ENCODE results near the gene ASB18.

ASB18 gene

GRCh38 chr2:236161531-236161930 lies 102.7 kb downstream of the ASB18 start:
- DNase-seq = no peak

GRCh38 chr2:236161082-236161462 lies 103.1 kb downstream of the ASB18 start:
- DNase-seq = no peak

GRCh38 chr2:236160366-236161081 lies 103.7 kb downstream of the ASB18 start:
- DNase-seq = no peak

- no peak for DNase-seq
Observed at GRCh38 chr2:236159778-236160170, 104.4 kb downstream of the ASB18 start.

DNA sequence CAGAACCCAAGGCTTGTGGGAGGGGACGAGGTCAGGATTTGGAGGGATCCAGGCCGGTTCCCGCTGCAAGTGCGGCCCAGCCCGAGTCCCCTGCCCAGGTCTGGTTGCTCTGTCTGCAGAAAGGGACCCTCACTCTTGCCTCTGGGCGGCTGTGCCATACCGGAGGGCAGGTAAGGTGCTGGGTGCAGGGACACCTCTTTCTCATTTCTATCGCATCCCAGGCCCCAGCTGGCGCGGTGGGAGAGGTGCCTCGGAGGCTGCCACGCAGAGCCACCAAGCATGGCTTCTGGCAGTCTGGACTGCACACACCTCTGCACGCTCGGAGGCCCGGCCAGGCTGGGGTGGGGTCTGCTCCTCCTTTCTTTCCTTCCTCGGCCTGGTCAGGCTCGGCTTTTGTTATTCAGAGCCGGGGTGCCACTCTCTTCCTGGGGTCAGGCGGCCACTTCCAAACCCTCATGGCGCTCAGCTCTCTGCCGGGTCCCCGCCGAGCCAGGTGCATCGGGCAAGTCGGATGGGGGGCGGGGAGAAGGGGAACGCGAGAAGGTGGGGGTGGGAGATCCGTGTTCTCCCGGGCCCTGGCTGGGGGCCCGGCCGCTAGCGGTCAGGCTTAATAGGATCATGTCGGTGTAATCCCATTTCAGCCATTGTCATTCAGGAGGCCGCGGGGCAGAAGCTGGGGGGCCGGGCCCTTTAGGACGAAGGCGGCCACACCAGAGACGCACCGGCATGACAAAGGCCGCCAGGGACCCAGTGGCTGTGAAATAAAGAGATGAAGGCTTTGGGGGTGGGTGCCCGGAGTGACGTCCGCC lies 105.0 kb downstream of the ASB18 start:
- no peak for DNase-seq

- no peak for DNase-seq
Observed at GRCh38 chr2:236157815-236158498, 106.2 kb downstream of the ASB18 start.

GRCh38 chr2:236157366-236157765 lies 106.8 kb downstream of the ASB18 start:
- no peak for DNase-seq

GRCh38 chr2:236156860-236157194 lies 107.4 kb downstream of the ASB18 start:
- DNase-seq = no peak

DNA sequence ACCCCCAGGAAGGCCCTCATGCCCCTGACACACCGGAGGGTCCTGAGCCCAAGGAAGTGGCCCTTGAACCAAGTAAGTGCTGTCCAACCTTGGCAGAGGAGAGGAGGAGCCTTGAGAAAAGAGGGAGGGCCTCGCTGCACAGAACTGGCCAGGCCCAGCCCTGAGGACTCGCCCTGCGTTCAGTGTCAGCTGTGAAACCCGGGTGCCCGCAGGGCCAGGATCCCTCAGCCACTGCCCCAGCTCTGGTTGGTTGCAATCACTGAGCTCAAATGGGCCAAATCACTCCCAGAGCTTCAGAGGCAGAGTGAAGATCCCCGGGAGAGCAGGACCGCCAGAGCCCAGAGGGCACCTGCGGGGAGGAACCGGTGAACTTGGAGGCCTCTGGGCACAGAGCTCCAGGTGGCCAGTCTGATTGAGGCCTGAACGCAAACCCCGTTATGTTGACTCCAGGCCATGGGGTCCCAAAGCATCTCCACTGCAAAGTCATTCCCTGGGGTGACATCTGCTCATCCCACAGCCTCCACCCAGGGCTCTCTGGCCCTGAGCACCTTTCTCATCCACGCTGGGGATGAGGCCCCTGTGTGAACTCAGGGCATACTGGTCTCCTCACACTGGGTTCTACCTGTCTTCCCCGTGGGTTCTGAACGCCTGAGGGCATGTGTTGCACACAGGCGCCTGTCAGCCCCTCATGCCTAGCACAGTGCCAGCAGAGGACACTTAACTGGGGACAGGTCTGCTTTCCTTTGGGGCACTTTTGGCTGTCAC lies 107.9 kb downstream of the ASB18 start:
- no peak for DNase-seq

- DNase-seq = no peak
Observed at GRCh38 chr2:236155406-236155805, 108.8 kb downstream of the ASB18 start.

GRCh38 chr2:236146436-236146835 lies 117.8 kb downstream of the ASB18 start:
- DNase-seq = no peak

DNA sequence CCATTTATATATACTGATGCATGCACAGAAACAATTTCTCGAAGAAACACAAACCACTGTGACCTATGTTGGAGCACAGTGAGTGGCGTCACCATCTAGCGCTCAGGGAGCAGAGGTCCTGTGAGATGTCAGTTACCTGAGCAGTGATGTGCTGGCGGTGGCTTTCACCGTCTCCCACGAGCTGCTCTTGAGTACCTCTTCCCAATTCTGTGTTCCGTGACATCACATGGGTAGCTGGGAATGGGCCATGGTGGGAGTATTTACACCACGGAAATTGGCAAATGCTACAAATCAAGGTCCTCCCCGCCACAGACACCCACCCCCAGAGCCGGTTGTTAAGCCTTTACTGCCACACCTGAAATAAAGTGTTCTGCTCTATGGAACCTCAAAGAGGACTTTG lies 120.4 kb downstream of the ASB18 start:
- no peak for DNase-seq

Measured in left hindlimb (tissue), 1 donor.